ENCODE measurements around the gene KCNJ9. TPM values are rescaled to one million over a fixed set of nuclear protein-coding genes. Genes with fewer than 3 reads are reported as not detected.
"Not testable (repeated sequence)": the region's sequence is repeated elsewhere in the genome, so short reads cannot be mapped to it uniquely, and the experiment has no call there.

KCNJ9 gene
- total RNA-seq, 1 donor, result not detected

DNA sequence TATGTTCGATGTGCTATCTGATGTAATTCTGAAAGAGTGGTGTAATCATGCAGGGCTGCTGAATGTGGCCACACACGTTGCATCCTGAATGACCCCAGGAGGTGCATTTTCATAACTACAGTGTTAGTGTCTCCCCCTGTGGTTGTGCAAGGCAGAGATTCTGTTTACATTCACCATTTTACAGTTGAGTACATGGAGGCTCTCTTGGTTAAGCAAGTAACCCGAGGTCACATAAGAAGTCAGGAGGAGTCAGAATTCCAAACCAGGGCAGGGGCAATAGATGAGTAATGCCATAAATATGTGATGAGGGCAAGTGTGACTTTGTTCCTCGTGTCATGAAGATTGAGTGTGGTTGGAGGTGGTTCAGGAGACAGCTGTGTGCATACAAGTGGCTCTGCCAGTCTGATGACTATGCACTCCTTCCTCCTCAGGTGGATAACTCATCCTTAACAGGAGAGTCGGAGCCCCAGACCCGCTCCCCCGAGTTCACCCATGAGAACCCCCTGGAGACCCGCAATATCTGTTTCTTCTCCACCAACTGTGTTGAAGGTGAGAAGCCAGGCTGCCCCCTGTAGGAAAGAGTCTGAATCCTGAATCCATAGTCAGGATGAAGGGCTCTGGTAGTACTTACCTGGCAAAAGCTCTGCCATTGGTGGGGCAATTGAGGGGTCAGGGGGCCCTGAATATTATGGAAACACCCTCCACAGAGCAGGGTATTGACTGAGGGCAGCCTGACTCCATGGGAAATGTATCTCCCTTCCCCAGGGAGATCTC lies 43.6 kb downstream of the KCNJ9 start:
- Histone ChIP-seq H3K79me2 (ENCODE audit: insufficient read depth, low read length) (no peaks in the 10 kb centered on the region), H2AFZ (ENCODE audit: low read length) (no peak overlapping the region), H3K4me1 (ENCODE audit: insufficient read depth, low read length) (peaks cover 41% of the 10 kb centered on the region), H3K36me3 (ENCODE audit: insufficient read depth, low read length) (no peaks in the 10 kb centered on the region), H3K4me3 (ENCODE audit: insufficient read depth, low read length) (no peak overlapping the region), H4K20me1 (ENCODE audit: insufficient read depth, low read length) (no peaks in the 10 kb centered on the region), H3K27me3 (ENCODE audit: insufficient read depth, low read length) (no peaks in the 10 kb centered on the region), H3K27ac (ENCODE audit: low read depth, low read length) (peak overlapping the region; percentile 65), H3K4me2 (ENCODE audit: insufficient read depth, low read length) (peak overlapping the region; percentile 21), H3K9me3 (ENCODE audit: low read depth, low read length) (no peaks in the 10 kb centered on the region)
- DNase-seq (ENCODE audit: insufficient read length, low spot score, missing footprints), result peak; percentile 89
- TF ChIP-seq CTCF (IDR thresholded peaks at IDR 0.05; ENCODE audit: extremely low read depth, low read depth, low read length), result peak; percentile 43

DNA sequence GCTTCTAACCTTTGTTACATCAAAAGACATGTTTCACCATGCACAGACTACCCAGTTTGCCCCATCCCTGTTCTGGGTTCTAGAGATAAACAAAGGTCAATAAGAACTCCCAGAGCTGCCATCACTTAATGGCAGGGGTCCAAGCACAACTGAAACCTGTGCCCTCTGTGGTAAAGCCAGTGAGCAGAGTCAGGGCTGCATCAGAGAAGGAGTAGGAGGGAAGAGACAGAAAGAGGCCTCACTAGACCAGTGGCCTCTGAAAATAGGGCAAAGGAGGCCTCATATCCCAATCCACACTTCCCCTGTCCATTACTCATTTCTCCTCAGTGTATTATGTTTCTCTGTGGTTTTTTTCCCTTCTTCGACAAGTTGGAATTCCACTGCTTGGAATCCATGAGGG lies 44.4 kb downstream of the KCNJ9 start:
- Histone ChIP-seq H3K4me3 (ENCODE audit: insufficient read depth, low read length) (no peak overlapping the region), H2AFZ (ENCODE audit: low read length) (no peak overlapping the region), H3K36me3 (ENCODE audit: insufficient read depth, low read length) (no peaks in the 10 kb centered on the region), H3K27ac (ENCODE audit: low read depth, low read length) (peak overlapping the region; percentile 65), H3K27me3 (ENCODE audit: insufficient read depth, low read length) (peaks cover 3% of the 10 kb centered on the region), H3K79me2 (ENCODE audit: insufficient read depth, low read length) (no peaks in the 10 kb centered on the region), H4K20me1 (ENCODE audit: insufficient read depth, low read length) (no peaks in the 10 kb centered on the region), H3K9me3 (ENCODE audit: low read depth, low read length) (no peaks in the 10 kb centered on the region), H3K4me1 (ENCODE audit: insufficient read depth, low read length) (peaks cover 41% of the 10 kb centered on the region), H3K4me2 (ENCODE audit: insufficient read depth, low read length) (peak overlapping the region; percentile 23)
- DNase-seq (ENCODE audit: insufficient read length, low spot score, missing footprints), result peak; percentile 93
- TF ChIP-seq CTCF (IDR thresholded peaks at IDR 0.05; ENCODE audit: extremely low read depth, low read depth, low read length), result no peak

- Histone ChIP-seq H3K4me1 (ENCODE audit: insufficient read depth, low read length) (peaks cover 41% of the 10 kb centered on the region), H3K4me2 (ENCODE audit: insufficient read depth, low read length) (peak overlapping the region; percentile 23)
- not testable (repeated sequence) for H4K20me1 ChIP-seq (ENCODE audit: insufficient read depth, low read length)
These were observed 45.0 kb downstream of the KCNJ9 start for GRCh38 chr1:160126342-160126741.

GRCh38 chr1:160127381-160127780 lies 46.0 kb downstream of the KCNJ9 start:
- no peaks in the 10 kb centered on the region for H3K79me2 ChIP-seq (ENCODE audit: insufficient read depth, low read length)
- no peaks in the 10 kb centered on the region for H3K9me3 ChIP-seq (ENCODE audit: low read depth, low read length)
- no peaks in the 10 kb centered on the region for H3K36me3 ChIP-seq (ENCODE audit: insufficient read depth, low read length)
- no peak for DNase-seq (ENCODE audit: insufficient read length, low spot score, missing footprints)
- no peak overlapping the region for H3K4me3 ChIP-seq (ENCODE audit: insufficient read depth, low read length)
- H4K20me1 ChIP-seq (ENCODE audit: insufficient read depth, low read length), result no peaks in the 10 kb centered on the region
- H3K27ac ChIP-seq (ENCODE audit: low read depth, low read length), result no peak overlapping the region
- no peak for TF ChIP-seq CTCF (IDR thresholded peaks at IDR 0.05; ENCODE audit: extremely low read depth, low read depth, low read length)
- no peak overlapping the region for H3K4me2 ChIP-seq (ENCODE audit: insufficient read depth, low read length)
- H3K27me3 ChIP-seq (ENCODE audit: insufficient read depth, low read length), result peaks cover 10% of the 10 kb centered on the region
- H3K4me1 ChIP-seq (ENCODE audit: insufficient read depth, low read length), result peaks cover 41% of the 10 kb centered on the region
- H2AFZ ChIP-seq (ENCODE audit: low read length), result no peak overlapping the region

More at GRCh38 chr1:160126342-160126741, 45.0 kb downstream of the KCNJ9 start:
- not testable (repeated sequence) for H3K36me3 ChIP-seq (ENCODE audit: insufficient read depth, low read length); H3K4me3 ChIP-seq (ENCODE audit: insufficient read depth, low read length); H3K27me3 ChIP-seq (ENCODE audit: insufficient read depth, low read length); H3K9me3 ChIP-seq (ENCODE audit: low read depth, low read length); H2AFZ ChIP-seq (ENCODE audit: low read length); H3K79me2 ChIP-seq (ENCODE audit: insufficient read depth, low read length); DNase-seq (ENCODE audit: insufficient read length, low spot score, missing footprints)
- peak overlapping the region; percentile 65 for H3K27ac ChIP-seq (ENCODE audit: low read depth, low read length)

Measured in osteoblast (primary cell).